Neural cell (in vitro differentiated cells): Measurements from ENCODE around the gene PXK. TPM values are rescaled to one million over a fixed set of nuclear protein-coding genes. Genes with fewer than 3 reads are reported as not detected.

Experiments
- H2AFZ ChIP-seq: fragments of 200-600, 300-800 bp; sonication (generic), shearing (Covaris generic); 2 replicates; pipeline ENCODE4 v1.6.0; 2014; ENCODE audit warnings: low read depth, mild to moderate bottlenecking, antibody characterized with exemption, low read length, moderate library complexity
- H3F3A ChIP-seq: fragments of 200-600 bp; shearing (Covaris generic); 2 replicates; pipeline ENCODE4 v1.6.1; 2016; ENCODE audit warnings: mild to moderate bottlenecking, moderate library complexity, mixed read lengths, antibody characterized with exemption, low read length; ENCODE audit not compliant: insufficient read depth, poor library complexity, severe bottlenecking
- H3K27ac ChIP-seq: fragments of 200-600, 300-800 bp; sonication (generic), shearing (Covaris generic); 2 replicates; pipeline ENCODE4 v1.5.1; 2014; ENCODE audit warnings: mild to moderate bottlenecking, low read length, moderate library complexity
- H3K27me3 ChIP-seq: fragments of 300-800, 200-600 bp; sonication (generic), shearing (Covaris generic); 2 replicates; pipeline ENCODE4 v1.6.0; 2014; ENCODE audit warnings: mild to moderate bottlenecking, low read depth, low read length, moderate library complexity; ENCODE audit not compliant: insufficient read depth
- H3K36me3 ChIP-seq: fragments of 300-800, 200-600 bp; sonication (generic), shearing (Covaris generic); 2 replicates; pipeline ENCODE4 v1.5.1; 2014; ENCODE audit warnings: mild to moderate bottlenecking, antibody characterized with exemption, low read length, moderate library complexity; ENCODE audit not compliant: insufficient read depth
- H3K4me2 ChIP-seq: fragments of 300-800, 200-600 bp; sonication (generic), shearing (Covaris generic); 2 replicates; pipeline ENCODE4 v1.6.0; 2014; ENCODE audit warnings: mild to moderate bottlenecking, low read length
- H3K4me3 ChIP-seq: fragments of 300-800, 200-600 bp; sonication (generic), shearing (Covaris generic); 2 replicates; pipeline ENCODE4 v1.5.1; 2014; ENCODE audit warnings: mild to moderate bottlenecking, low read length, moderate library complexity
- H3K79me2 ChIP-seq: fragments of 200-600 bp; shearing (Covaris generic); replicated peaks from 2 replicates; pipeline ENCODE4 v1.6.0; 2014; ENCODE audit warnings: mild to moderate bottlenecking, low read length, moderate library complexity; ENCODE audit not compliant: insufficient read depth
- H3K9ac ChIP-seq: fragments of 300-800, 200-600 bp; sonication (generic), shearing (Covaris generic); 2 replicates; pipeline ENCODE4 v1.6.1; 2016; ENCODE audit warnings: mild to moderate bottlenecking, low read length, mixed read lengths
- H3K9me2 ChIP-seq: fragments of 200-600 bp; shearing (Covaris generic); 2 replicates; pipeline ENCODE4 v1.6.1; 2016; ENCODE audit warnings: mild to moderate bottlenecking, low read length, mixed read lengths; ENCODE audit not compliant: insufficient read depth
- H3K9me3 ChIP-seq: fragments of 200-600, 300-800 bp; sonication (generic), shearing (Covaris generic); 2 replicates; pipeline ENCODE4 v1.6.1; 2016; ENCODE audit warnings: mild to moderate bottlenecking, mixed run types, low read length, moderate library complexity, mixed read lengths
- H4K20me1 ChIP-seq: fragments of 200-600 bp; shearing (Covaris generic); 2 replicates; pipeline ENCODE4 v1.6.1; 2016; ENCODE audit warnings: mild to moderate bottlenecking, mixed run types; ENCODE audit not compliant: insufficient read depth
- EP300 ChIP-seq: fragments of 450-650 bp; conservative IDR thresholded peaks from 2 replicates; pipeline ENCODE4 v1.6.1; 2014; ENCODE audit warnings: antibody characterized with exemption, mild to moderate bottlenecking, moderate library complexity; ENCODE audit not compliant: poor library complexity, severe bottlenecking
- EZH2 ChIP-seq: fragments of 200-600, 300-800 bp; shearing (Covaris generic), sonication (generic); IDR thresholded peaks from 2 replicates; pipeline ENCODE4 v1.6.1; 2014; ENCODE audit warnings: antibody characterized with exemption, low read length, borderline replicate concordance, mild to moderate bottlenecking; ENCODE audit not compliant: insufficient read depth, poor library complexity, severe bottlenecking
- MXI1 ChIP-seq: fragments of 450-650 bp; conservative IDR thresholded peaks from 2 replicates; pipeline ENCODE4 v1.6.1; 2014; ENCODE audit warnings: antibody characterized with exemption, mild to moderate bottlenecking; ENCODE audit not compliant: poor library complexity, severe bottlenecking
- POLR2AphosphoS5 ChIP-seq: IDR thresholded peaks from 2 replicates; pipeline ENCODE4 v1.6.1; 2012
- RAD21 ChIP-seq: fragments of 450-650 bp; conservative IDR thresholded peaks from 2 replicates; pipeline ENCODE4 v1.6.1; 2014; ENCODE audit warnings: antibody characterized with exemption, mild to moderate bottlenecking, moderate library complexity
- SMC3 ChIP-seq: fragments of 450-650 bp; conservative IDR thresholded peaks from 2 replicates; pipeline ENCODE4 v1.6.1; 2014; ENCODE audit warnings: antibody characterized with exemption, mild to moderate bottlenecking, moderate library complexity; ENCODE audit not compliant: poor library complexity
- TAF1 ChIP-seq: IDR thresholded peaks from 2 replicates; pipeline ENCODE4 v1.6.1; 2012; ENCODE audit warnings: low read depth
- polyA plus RNA-seq: library from polyadenylated mRNA; depleted of rRNA; stranded (reverse); fragments of >200 nt; gene quantifications from 2 replicates; pipeline ENCODE4 v1.2.3, GENCODE V29; 2014
- TF ChIP-seq, protein P1 (sequence below): IDR thresholded peaks from 2 replicates; pipeline ENCODE4 v1.6.1; 2012; ENCODE audit warnings: borderline replicate concordance
- TF ChIP-seq, protein P2 (sequence below): fragments of 450-650 bp; IDR thresholded peaks from 2 replicates; pipeline ENCODE4 v1.5.1; 2014; ENCODE audit warnings: antibody characterized with exemption, mild to moderate bottlenecking, moderate library complexity; ENCODE audit not compliant: poor library complexity, severe bottlenecking

Gene PXK
- polyA plus RNA-seq, 1 donor from 2014 or later: 37.7 TPM

DNA sequence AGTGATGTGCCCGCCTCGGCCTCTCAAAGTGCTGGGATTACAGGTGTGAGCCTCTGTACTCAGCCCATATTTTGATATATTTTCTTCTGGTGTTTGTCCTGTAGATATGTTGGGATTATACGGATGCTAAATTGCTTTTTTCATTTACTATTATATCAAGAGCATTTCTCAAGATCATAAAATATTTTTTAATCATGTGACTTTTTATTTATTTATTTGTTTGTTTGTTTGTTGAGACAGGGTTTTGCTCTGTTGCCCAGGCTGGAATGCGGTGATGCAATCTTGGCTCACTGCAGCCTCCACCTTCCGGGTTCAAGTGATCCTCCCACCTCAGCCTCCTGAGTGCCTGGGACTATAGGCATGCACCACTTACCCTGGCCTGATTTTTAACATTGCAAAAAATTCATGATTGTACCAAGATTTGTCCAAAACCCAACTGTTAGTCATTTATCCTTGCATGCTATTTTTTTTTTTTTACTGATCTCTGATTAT is 2.7 kb upstream of the PXK start:
- no peak overlapping the region for H3K9ac ChIP-seq
- H3K4me2 ChIP-seq: no peak overlapping the region
- H2AFZ ChIP-seq: no peak overlapping the region
- no peaks in the 10 kb centered on the region for H4K20me1 ChIP-seq
- H3K36me3 ChIP-seq: no peaks in the 10 kb centered on the region
- peaks cover 5% of the 10 kb centered on the region for H3K79me2 ChIP-seq
- no peak for TF ChIP-seq RAD21
- TF ChIP-seq SMC3: no peak
- TF ChIP-seq POLR2AphosphoS5: no peak
- TF ChIP-seq, protein P1, sequence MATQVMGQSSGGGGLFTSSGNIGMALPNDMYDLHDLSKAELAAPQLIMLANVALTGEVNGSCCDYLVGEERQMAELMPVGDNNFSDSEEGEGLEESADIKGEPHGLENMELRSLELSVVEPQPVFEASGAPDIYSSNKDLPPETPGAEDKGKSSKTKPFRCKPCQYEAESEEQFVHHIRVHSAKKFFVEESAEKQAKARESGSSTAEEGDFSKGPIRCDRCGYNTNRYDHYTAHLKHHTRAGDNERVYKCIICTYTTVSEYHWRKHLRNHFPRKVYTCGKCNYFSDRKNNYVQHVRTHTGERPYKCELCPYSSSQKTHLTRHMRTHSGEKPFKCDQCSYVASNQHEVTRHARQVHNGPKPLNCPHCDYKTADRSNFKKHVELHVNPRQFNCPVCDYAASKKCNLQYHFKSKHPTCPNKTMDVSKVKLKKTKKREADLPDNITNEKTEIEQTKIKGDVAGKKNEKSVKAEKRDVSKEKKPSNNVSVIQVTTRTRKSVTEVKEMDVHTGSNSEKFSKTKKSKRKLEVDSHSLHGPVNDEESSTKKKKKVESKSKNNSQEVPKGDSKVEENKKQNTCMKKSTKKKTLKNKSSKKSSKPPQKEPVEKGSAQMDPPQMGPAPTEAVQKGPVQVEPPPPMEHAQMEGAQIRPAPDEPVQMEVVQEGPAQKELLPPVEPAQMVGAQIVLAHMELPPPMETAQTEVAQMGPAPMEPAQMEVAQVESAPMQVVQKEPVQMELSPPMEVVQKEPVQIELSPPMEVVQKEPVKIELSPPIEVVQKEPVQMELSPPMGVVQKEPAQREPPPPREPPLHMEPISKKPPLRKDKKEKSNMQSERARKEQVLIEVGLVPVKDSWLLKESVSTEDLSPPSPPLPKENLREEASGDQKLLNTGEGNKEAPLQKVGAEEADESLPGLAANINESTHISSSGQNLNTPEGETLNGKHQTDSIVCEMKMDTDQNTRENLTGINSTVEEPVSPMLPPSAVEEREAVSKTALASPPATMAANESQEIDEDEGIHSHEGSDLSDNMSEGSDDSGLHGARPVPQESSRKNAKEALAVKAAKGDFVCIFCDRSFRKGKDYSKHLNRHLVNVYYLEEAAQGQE: no peak
- no peak for TF ChIP-seq EP300
- no peak for TF ChIP-seq TAF1
- TF ChIP-seq MXI1: no peak
- TF ChIP-seq EZH2: no peak
- no peaks in the 10 kb centered on the region for H3K9me3 ChIP-seq
- H3K9me2 ChIP-seq: no peaks in the 10 kb centered on the region
- no peaks in the 10 kb centered on the region for H3K27me3 ChIP-seq
- no peak overlapping the region for H3K27ac ChIP-seq
- H3K4me3 ChIP-seq: no peak overlapping the region
- no peaks in the 10 kb centered on the region for H3F3A ChIP-seq

DNA sequence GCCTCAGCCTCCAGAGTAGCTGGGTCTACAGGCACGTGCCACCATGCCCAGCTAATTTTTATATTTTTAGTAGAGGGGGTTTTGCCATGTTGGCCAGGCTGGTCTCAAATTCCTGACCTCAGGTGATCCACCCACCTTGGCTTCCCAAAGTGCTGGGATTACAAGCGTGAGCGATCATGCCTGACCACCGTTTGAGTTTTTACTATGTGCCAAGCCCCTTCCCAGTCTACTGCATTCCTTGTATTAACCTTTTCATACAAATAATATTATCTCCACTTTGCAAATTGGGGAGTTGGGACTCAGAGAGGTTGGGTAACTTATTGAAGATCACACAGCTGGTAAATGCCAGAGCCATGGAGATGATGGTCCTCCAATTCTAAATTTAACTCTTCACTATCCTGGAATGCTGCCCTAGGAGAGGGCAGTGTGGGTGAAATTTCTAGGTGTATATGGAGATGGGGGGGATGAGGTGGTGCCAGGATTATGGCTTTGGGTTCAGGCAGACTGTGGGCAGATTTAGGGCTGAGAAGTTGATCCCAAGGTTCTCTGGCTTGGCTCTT is 1.0 kb upstream of the PXK start:
- no peak overlapping the region for H2AFZ ChIP-seq
- TF ChIP-seq, protein P1: no peak
- no peak for TF ChIP-seq EP300
- no peak for TF ChIP-seq SMC3
- TF ChIP-seq POLR2AphosphoS5: no peak
- no peak for TF ChIP-seq TAF1
- no peak for TF ChIP-seq RAD21
- no peak for TF ChIP-seq MXI1
- no peak for TF ChIP-seq EZH2
- TF ChIP-seq, protein P2, sequence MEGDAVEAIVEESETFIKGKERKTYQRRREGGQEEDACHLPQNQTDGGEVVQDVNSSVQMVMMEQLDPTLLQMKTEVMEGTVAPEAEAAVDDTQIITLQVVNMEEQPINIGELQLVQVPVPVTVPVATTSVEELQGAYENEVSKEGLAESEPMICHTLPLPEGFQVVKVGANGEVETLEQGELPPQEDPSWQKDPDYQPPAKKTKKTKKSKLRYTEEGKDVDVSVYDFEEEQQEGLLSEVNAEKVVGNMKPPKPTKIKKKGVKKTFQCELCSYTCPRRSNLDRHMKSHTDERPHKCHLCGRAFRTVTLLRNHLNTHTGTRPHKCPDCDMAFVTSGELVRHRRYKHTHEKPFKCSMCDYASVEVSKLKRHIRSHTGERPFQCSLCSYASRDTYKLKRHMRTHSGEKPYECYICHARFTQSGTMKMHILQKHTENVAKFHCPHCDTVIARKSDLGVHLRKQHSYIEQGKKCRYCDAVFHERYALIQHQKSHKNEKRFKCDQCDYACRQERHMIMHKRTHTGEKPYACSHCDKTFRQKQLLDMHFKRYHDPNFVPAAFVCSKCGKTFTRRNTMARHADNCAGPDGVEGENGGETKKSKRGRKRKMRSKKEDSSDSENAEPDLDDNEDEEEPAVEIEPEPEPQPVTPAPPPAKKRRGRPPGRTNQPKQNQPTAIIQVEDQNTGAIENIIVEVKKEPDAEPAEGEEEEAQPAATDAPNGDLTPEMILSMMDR: no peak

More for the DNA sequence above, 1.0 kb upstream of the PXK start:
- no peaks in the 10 kb centered on the region for H3K36me3 ChIP-seq
- no peak overlapping the region for H3K4me3 ChIP-seq
- H3K79me2 ChIP-seq: peaks cover 5% of the 10 kb centered on the region
- no peaks in the 10 kb centered on the region for H4K20me1 ChIP-seq
- no peak overlapping the region for H3K4me2 ChIP-seq
- no peaks in the 10 kb centered on the region for H3K9me2 ChIP-seq
- H3K27me3 ChIP-seq: no peaks in the 10 kb centered on the region
- no peaks in the 10 kb centered on the region for H3K9me3 ChIP-seq
- H3F3A ChIP-seq: no peaks in the 10 kb centered on the region
- H3K9ac ChIP-seq: no peak overlapping the region
- no peak overlapping the region for H3K27ac ChIP-seq
